ENCODE data around the gene RDH8. TPM values are rescaled to one million over a fixed set of nuclear protein-coding genes. Genes with fewer than 3 reads are reported as not detected.
A peak's percentile ranks its signal among the peaks of the same experiment; 100 is the strongest.

The RDH8 gene
- total RNA-seq, 1 experiment from 2014 or later: not detected

DNA sequence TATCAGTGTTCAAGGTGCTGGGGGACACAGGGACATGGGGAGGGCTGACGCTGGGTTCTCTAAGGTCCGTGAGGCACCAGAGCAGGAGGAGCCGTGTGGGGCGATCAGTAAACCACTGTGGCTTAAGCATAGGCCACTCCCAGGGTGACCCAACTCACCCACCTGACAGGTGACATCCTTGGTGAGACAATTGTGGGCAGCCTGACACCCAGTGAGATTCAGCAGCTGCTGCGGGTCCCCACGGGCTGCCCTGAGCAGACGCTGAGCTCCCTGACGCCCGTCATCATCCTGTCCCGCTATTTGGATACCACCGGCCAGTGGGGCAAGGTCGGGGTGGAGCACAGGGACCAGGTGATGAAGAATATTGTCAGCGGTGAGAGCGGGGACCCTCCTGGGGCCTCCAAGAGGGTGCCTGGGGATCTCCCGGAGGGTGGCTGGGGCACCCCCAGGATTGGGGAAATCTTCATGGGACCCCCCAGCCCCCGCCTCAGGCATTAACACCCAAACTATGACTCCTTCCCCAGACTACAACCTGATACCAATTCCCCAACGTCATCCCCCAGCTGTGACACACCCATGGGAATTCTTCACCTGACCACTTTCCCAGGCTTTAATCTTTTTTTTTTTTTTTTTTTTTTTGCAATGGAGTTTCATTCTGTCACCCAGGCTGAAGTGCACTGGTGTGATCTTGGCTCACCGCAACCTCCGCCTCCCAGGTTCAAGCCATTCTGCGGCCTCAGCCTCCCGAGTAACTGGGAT lies 39.5 kb downstream of the RDH8 start:
- no peaks in the 10 kb centered on the region for H3K27me3 ChIP-seq (ENCODE audit: control insufficient read depth, insufficient read depth, low read length)
- in situ Hi-C loops (cut with HindIII; ENCODE audit: low pct_unique_long_range_greater_than_20kb, low sequenced_read_pairs): no loop called here
- DNase-seq (ENCODE audit: low read depth, low spot score): no peak

DNA sequence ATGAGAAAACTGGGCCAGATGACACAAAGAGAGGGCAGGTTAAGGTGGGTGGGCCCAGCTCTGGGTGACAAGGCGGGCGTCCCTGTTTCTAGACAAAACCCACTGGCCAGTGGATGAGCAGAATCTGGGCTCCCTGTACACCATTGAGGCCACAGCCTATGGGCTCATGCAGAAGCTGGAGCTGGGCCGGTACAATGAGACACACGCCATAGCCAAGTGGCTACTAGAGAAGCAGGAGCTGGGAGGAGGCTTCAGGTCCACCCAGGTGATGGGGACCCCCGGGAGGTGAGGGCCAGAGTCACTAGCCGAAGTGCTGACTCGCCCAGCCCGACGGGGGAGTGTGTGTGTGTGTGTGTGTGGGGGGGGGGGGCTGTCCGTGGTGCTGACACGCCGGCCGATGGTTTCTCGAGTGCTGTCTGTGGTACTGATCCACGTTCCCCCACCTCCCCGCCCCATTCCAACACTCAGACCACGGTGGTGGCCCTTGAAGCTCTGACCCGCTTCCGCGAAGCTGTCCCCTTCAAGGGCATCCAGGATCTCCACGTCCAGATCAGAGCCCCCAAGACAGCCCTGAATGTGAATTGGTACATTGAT lies 48.5 kb downstream of the RDH8 start:
- ATAC-seq (no peak), DNase-seq (ENCODE audit: low read depth, low spot score) (no peak)
- Histone ChIP-seq H3K36me3 (ENCODE audit: control insufficient read depth, insufficient read depth, low read length) (no peaks in the 10 kb centered on the region), H3K27ac (ENCODE audit: low read length) (no peak overlapping the region), H3K9me3 (ENCODE audit: control insufficient read depth, insufficient read depth, low read depth, low read length) (no peaks in the 10 kb centered on the region), H3K4me1 (ENCODE audit: control insufficient read depth, insufficient read depth, low read length) (no peaks in the 10 kb centered on the region), H3K27me3 (ENCODE audit: control insufficient read depth, insufficient read depth, low read length) (no peaks in the 10 kb centered on the region), H3K4me3 (ENCODE audit: low read depth in 2 of 2, low read length in 2 of 2) (no peak overlapping the region)
- CTCF ChIA-PET: no interaction called here
- TF ChIP-seq POLR2AphosphoS5 (IDR thresholded peaks at IDR 0.05; ENCODE audit: low read depth, low read length) (no peak), SIN3A (IDR thresholded peaks at IDR 0.05; ENCODE audit: borderline replicate concordance, insufficient read depth, low read depth, low read length) (no peak), TCF7L2 (IDR thresholded peaks at IDR 0.05; ENCODE audit: low read depth, low read length) (no peak)
- TF ChIP-seq, protein P1, sequence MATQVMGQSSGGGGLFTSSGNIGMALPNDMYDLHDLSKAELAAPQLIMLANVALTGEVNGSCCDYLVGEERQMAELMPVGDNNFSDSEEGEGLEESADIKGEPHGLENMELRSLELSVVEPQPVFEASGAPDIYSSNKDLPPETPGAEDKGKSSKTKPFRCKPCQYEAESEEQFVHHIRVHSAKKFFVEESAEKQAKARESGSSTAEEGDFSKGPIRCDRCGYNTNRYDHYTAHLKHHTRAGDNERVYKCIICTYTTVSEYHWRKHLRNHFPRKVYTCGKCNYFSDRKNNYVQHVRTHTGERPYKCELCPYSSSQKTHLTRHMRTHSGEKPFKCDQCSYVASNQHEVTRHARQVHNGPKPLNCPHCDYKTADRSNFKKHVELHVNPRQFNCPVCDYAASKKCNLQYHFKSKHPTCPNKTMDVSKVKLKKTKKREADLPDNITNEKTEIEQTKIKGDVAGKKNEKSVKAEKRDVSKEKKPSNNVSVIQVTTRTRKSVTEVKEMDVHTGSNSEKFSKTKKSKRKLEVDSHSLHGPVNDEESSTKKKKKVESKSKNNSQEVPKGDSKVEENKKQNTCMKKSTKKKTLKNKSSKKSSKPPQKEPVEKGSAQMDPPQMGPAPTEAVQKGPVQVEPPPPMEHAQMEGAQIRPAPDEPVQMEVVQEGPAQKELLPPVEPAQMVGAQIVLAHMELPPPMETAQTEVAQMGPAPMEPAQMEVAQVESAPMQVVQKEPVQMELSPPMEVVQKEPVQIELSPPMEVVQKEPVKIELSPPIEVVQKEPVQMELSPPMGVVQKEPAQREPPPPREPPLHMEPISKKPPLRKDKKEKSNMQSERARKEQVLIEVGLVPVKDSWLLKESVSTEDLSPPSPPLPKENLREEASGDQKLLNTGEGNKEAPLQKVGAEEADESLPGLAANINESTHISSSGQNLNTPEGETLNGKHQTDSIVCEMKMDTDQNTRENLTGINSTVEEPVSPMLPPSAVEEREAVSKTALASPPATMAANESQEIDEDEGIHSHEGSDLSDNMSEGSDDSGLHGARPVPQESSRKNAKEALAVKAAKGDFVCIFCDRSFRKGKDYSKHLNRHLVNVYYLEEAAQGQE (IDR thresholded peaks at IDR 0.05; ENCODE audit: insufficient read depth in 1 of 2, low read depth in 2 of 2, low read length in 1 of 2): peak; percentile 81 to 90
- TF ChIP-seq, protein P2, sequence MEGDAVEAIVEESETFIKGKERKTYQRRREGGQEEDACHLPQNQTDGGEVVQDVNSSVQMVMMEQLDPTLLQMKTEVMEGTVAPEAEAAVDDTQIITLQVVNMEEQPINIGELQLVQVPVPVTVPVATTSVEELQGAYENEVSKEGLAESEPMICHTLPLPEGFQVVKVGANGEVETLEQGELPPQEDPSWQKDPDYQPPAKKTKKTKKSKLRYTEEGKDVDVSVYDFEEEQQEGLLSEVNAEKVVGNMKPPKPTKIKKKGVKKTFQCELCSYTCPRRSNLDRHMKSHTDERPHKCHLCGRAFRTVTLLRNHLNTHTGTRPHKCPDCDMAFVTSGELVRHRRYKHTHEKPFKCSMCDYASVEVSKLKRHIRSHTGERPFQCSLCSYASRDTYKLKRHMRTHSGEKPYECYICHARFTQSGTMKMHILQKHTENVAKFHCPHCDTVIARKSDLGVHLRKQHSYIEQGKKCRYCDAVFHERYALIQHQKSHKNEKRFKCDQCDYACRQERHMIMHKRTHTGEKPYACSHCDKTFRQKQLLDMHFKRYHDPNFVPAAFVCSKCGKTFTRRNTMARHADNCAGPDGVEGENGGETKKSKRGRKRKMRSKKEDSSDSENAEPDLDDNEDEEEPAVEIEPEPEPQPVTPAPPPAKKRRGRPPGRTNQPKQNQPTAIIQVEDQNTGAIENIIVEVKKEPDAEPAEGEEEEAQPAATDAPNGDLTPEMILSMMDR (IDR thresholded peaks at IDR 0.05): no peak
- no TSS peak for BruUV-seq (replicated peaks)
- in situ Hi-C loops (cut with HindIII; ENCODE audit: low pct_unique_long_range_greater_than_20kb, low sequenced_read_pairs): no loop called here
- POLR2A ChIA-PET: interaction anchor here (0.7 kb wide), 1 partner anchor 62 kb away, joined by 6 read pairs; no protein-coding TSS in a partner anchor
- intact Hi-C loops (cut with micrococcal nuclease; ENCODE audit: unreplicated experiment): no loop called here

More for the DNA sequence above, 39.5 kb downstream of the RDH8 start:
- TF ChIP-seq, protein P2 (IDR thresholded peaks at IDR 0.05): no peak
- TF ChIP-seq POLR2AphosphoS5 (IDR thresholded peaks at IDR 0.05; ENCODE audit: low read depth, low read length): no peak
- TF ChIP-seq SIN3A (IDR thresholded peaks at IDR 0.05; ENCODE audit: borderline replicate concordance, insufficient read depth, low read depth, low read length): no peak
- no peak for TF ChIP-seq TCF7L2 (IDR thresholded peaks at IDR 0.05; ENCODE audit: low read depth, low read length)
- TF ChIP-seq, protein P1 (IDR thresholded peaks at IDR 0.05; ENCODE audit: insufficient read depth in 1 of 2, low read depth in 2 of 2, low read length in 1 of 2): no peak
- intact Hi-C loops (cut with micrococcal nuclease; ENCODE audit: unreplicated experiment): no loop called here
- Histone ChIP-seq H3K27ac (ENCODE audit: low read length) (no peak overlapping the region), H3K4me3 (ENCODE audit: low read depth in 2 of 2, low read length in 2 of 2) (no peak overlapping the region), H3K9me3 (ENCODE audit: control insufficient read depth, insufficient read depth, low read depth, low read length) (no peaks in the 10 kb centered on the region), H3K4me1 (ENCODE audit: control insufficient read depth, insufficient read depth, low read length) (no peaks in the 10 kb centered on the region), H3K36me3 (ENCODE audit: control insufficient read depth, insufficient read depth, low read length) (no peaks in the 10 kb centered on the region)
- POLR2A ChIA-PET: no interaction called here
- CTCF ChIA-PET: no interaction called here
- ATAC-seq: peak; percentile 52; the same call in 1 of the 2 replicates
- no TSS peak for BruUV-seq (replicated peaks)
